Stimulated activated CD8-positive, alpha-beta memory T cell treated with anti-CD3 and anti-CD28 coated beads, Interleukin-15, amount 100 ng/mL, for 48 hours (primary cell): Measurements from ENCODE around the gene TMEM151B.
"Not testable (repeated sequence)": the region's sequence is repeated elsewhere in the genome, so short reads cannot be mapped to it uniquely, and the experiment has no call there.

Source experiments
- DNase-seq, 2 donors: peaks; one replicate each; pipeline ENCODE4 v3.0.0-alpha.2; 2020; ENCODE audit warnings: low read depth in 2 of 2

Gene TMEM151B

DNA sequence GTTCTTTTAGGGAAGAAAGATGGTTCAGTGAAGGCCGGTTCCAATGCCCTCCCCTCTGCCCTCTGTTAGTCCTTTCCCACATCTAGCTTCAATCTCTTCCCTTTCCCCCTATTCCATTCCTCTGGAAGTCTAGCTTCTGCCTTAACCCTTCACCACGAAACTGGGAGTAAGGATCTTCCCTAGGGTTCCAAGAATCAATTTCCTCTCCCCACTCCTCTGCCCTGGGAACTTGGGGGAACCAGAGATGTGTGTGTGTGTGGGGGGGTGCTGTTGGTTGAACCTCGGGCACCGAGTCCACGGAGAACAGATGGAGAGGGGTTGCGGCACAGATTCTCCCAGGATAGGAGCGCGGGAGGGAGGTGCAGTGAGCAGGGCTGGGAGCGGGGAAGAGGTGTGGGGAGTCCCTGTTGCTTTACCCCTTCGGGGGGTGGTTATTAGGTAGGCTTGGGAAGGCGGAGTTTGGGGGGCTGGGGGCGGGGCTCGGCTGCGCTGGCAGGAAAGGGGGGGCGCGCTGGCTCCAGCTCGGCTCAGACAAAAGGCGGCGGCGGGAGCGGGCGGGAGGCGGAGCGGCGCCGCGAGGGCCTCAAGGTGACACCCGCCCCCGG, at the start of gene TMEM151B:
Gene TMEM151B, plus strand, starts transcription at position 530 of the 605 bp plus-strand sequence. CDS start 293 bp downstream, outside the sequence.
- DNase-seq, result no peak

DNA sequence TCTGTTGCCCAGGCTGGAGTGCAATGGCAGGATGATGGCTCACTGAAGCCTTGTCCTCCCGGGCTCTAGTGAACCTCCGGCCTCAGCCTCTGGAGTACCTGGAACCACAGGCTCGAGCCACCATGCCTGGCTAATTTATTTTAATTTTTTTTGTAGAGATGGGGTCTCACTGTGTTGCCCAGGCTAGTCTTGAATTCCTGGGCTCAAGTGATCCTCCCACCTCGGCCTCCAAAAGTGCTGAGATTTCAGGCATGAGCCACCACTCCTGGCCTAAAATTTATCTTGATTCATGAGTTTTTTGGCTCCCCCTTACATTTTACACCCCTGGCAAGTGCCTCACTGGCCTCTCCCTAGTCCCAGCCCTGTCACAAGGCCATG, 49.3 kb upstream of the TMEM151B start:
- DNase-seq, result no peak

DNA sequence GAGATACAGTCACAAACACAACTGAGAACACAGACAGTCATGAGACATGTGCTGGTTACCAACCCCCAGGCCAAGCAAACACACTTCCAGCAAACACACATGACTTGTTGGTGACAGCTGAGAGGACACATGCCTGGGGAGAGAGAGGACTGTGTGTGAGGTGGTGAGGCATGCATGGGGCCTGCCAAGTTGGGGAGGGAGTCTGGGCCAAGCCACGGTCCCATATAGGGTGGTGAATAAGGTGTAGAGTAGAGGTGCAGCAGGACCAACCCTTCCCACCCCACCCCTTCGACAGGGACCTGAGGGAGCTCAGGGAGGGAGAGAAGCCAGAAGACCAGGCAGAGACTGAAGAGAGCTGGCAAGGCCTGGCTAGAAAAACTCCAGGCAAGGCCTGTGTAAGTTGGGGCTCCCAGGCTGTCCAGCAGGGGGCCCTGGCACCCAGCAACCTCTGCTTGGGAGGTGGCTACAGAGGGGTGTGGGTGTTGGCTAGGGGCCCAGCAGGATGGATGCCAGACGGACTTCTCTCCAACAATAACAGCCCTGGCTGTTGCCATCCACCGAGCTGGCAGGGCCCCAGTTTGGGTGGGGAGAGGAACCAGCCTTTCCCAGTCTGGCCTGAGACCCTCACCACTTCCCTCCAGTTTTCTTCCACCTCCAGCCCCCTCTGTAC, 48.8 kb upstream of the TMEM151B start:
- peak; percentile 64 to 68 for DNase-seq

DNA sequence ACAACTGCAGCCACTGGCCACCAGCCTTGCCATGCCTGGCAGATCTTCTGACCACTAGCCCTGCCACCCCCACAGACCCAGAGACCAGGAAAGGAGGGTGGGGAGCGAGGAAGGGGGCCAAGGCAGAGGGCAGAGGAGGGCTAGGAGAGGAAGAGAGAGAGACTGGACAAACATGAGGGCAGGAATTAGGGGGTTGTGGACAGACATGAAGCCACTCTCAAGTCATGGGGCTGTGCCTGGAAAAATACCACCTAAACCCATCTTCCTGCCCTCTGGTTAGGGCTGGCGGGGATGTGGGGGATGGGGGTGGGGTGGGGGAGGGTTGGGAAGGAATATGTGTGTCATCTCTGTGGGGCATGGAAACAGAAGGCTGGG, 48.3 kb upstream of the TMEM151B start:
- no peak for DNase-seq

DNA sequence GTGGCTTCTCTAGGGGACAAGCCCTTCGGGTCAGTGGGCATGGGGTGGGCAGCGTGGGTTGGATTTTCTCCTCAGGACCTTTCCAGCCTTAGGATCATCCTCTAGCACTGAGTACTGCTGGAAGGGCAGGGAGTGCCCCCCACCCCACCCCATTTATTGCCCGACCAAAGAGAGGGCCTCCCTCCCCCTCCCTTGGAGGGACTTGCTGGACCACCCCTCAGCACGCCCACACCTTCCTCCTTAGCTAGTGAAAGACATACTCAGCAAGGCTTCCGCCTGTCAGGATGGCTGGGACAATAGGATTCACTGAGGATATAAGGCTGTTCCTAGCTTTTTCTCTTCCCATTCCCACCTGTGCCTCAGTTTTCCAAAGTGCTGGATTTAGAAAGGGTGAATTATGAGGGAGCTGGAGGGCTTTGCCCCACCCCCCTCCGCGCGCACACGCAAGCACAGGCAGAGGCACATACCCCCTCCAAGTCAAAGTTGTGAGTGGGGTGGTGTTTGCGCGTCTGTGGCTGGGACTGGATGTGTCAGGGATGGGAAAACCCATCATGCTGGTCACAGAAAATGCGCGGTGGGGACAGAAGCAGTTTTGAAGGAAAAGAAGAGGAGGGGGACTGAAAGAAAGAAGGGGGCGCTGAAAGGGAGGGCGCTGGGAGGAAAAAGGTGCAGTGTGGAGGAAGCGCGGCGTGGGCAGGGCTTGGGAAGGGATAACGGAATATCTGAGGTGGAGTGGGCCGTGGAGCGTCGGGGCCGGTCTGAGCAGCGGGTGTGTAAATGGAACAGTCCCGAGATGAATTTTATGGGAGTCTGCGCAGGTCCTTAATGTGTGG, 47.5 kb upstream of the TMEM151B start:
- no peak for DNase-seq

DNA sequence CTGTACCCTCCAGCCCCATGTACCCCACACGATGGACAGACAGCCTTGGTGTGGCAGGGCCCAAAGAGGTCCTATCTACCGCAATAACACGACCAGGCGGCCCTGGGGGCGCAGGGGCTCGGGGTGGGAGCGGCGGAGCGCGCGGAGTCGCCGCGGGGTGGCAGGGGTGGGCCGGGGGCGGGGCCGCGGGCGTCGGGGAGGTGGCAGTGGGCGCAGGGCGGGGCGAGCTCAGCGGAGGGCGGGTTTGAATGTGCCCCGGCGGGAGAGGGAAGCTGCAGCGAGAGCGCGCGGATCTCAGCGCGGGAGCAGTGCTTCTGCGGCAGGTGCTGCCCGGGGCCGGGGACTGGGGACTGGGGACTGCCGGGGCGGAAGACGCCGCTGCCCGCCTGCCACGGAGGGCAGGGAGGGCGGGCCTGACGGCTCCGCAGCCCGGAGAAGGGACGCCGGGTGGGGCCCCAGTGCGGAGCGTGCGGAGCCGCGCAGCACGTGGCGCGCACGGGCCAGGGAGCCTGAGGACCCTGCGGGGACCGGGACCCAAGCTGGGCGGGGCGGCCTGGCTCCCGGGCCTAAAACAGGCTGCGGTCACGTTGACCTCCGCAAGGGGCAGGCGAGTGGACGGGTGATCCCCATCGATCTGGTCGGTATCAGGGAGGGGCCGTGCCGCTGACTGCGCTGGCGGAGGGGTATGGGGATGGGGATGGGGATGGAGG, 46.8 kb upstream of the TMEM151B start, which contains the start of gene SLC29A1:
Gene SLC29A1, plus strand, starts transcription at position 277 of the 710 bp plus-strand sequence. CDS start 3,719 bp downstream, outside the sequence.
- peak; percentile 73 to 78 for DNase-seq

DNA sequence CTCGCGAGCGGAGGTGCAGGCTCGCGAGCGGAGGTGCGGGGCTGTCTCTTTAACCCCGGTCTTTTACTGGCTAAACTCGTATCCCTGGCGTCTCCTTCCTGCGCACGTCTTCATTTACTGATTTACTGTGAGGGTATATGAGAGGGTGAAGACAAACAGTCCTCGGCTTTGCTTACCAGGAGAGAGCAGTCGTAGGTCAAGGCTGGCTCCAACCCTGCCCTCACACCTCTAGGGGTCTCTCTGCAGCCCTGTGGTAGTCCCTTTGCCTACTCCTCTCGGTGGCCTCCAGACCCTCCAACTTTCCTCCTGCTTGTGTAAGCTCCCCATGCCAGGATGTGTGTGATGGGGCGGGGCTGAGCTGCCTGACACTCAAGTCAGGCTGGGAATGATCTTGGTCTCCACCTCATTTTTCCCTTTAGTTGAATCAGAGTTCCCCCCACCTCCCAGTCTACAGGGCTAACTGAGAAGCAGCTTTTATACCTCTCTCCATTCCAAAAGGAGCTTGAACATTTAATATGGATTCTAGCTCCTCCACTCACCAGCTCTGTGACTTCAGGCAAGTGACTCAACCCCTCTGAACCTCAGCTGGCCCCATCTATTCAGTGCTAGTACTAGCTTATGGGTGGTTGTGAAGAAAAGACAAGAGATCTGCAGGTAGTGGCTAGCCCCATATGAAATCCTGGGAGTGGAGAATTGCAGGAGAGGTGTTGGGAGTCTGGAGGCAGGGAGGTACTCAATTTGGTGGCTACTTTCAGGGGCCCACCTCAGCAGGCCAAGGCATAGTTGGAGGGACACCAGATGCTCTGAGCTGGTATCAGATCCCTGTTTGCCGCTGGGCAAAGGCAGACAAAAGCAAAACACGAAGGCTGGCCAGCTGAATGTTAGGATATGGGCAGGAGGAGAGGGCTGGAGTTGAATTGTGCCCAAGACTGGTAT, 46.0 kb upstream of the TMEM151B start:
- no peak for DNase-seq

DNA sequence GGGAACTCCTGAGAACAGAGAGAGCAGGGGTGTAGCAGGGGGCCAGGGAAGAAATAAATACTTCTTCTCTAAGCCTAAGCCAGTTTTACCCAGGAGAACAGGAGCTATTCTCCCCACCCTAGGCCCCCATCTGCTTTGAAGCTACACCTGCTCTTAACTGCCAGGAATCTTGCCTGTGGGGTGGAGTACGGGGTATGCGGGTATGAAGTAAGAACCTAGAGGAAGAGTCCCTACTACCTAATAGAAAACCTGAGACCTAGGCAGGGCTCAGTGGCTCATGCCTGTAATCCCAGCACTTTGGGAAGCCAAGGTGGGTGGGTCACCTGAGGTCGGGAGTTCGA, 45.3 kb upstream of the TMEM151B start:
- DNase-seq, result no peak

DNA sequence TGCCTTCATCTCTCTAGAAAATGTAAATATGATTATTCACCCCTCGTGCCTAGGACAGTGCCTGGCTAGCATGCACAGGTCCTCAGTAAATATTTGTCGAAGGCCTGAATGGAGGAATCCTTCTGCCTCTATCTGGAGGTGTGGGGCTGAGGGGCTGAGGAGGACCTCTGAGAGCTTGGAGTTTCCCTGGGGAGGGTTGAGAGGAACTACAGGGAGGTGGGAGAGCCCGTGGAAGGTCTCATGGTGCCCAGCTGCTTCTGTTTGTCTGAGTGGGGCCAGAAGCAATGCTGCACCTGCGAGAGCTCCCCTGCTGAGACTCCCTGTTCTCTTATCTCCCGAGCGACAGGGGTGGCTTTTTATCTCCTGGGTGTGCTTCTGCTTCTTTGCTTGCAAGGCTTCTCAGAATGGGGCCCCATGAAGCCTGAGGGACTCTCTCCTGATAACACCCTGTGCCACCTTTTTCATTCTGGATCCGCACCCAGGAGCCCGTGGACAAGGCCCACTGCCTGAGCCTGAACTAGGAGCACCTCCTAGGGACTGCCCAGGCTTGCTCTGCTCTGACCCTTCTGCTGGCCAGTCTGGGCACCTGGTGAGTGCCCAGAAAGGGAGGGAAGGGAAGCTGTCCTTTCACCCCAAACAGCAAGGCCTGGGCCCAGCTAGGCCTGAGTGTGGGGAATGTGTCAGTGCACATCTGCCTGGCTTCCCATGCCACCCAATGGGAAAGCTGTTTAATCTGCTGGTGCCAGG, 44.5 kb upstream of the TMEM151B start:
- DNase-seq, result no peak

DNA sequence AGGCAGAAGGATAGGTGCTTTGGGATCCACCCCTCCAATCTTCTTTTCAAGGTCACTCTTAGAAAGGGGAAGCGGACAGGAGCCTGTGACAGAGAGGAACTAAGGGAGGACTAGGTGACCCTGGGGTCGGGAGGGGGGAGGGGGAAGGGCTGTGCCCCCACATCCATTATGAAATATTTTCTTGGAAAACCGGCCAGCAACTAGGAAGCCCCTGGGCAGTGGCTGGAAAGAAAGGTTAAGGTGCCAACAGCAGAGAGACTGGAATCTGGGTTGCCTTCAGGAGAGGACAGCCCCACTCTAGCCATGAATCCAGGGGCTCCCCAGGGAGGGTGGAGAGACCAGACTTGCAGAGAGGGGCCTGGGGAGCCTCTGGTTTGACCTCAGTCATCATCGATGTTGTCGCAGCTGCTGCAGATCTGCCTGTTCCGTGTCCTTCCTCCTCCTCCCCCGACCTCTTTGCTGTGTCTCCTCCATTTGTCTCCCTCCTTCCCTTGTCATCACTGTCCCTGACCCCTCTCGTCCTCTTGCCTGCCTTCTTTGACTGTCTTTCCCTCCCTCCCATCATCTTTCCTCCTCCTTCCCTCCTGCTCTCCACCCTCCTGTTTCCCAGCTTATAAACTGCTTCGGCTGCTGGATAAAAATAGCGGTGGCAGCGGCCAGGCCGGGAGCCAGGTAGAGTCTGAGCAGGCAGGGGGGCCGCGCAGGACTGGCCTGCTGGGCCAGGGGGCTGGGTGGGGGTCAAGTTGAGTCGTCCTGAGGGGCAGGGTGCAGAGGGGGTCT, 43.7 kb upstream of the TMEM151B start:
- no peak for DNase-seq

DNA sequence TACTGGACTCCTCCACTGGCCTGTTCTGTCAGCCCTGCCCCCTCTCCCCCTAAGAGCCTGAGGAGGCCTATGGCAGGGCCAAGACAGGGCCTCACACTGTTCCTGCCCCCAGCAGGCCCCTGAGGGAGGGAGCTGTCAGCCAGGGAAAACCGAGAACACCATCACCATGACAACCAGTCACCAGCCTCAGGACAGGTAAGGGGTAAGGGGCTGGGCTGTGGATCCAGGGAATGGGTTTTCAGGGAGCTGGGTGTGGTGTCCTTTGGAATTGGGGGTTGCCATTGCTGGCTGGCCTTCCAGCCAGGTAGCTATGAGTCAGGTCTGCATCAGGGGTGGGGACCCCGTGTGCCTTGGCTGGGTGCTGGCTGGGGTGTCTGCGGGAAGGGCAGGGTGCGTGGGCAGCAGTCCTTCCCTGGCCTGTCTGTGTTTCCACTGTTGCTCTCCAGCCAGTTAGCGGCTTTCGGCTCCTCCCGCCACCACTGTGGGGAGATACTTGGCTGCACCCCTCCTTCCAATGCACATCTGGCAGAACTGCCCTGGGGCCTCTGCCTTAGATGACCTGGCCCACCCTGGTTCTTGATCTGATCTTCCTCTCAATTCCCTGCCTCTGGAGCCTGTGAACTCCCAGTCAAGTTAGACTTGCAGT, 43.0 kb upstream of the TMEM151B start:
- DNase-seq, result no peak

DNA sequence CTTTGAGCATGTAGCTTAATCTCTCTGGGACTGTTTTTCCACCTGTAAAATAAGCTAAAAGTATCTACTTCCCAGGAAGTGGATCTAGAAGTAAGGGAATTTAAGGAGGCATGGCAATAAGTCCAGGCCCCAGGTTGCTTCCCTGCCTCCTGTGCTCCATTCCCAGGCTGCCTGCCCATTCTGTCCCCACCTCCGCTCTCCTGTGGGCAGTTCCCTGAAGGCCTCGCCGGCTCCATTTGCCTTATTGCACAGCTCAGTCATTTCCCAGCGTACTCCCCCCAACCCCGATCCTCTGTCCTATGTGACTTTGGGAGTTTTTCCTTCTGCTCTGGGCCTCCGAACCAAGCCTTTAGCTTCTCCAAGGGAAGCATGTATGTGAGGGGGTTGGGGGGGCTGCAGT, 42.2 kb upstream of the TMEM151B start:
- no peak for DNase-seq

DNA sequence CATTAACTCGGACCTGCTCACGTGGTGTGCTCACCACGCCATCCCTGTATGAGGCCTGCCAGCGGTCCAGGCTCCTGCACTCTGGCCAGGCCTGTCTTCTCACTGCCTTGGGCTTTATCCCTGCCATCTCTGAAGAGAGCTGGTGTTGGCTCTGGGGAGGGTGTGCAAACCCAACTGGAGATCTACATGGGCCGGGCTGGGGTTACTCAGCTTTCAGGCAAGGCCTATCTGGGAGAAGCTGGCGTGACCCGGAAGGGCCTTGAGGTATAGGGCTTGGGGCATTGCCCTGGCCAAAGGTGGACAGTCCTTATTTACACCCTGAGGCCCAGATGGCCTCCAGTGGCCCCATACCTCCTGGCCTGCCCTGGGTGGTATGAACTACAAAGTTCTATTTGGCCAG, 41.8 kb upstream of the TMEM151B start:
- DNase-seq, result no peak

DNA sequence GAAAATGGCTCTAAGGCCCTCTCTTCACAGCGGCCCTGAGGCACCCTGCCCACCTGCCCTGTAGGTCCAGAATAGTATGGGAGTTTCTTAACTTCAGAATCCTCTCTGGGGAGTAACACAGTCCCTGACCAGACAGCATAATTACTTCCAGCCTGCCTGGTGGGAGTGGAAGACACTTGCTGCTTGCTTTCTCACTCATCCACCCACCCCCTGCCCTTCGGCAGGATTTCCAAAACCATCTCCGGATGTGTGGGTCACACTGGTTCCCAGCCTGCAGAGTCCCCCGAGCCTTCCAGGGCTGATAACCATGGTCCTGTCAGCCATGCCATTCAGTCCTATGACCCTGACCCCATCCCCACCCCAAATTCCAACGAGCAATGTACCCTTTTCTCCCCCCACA, 41.4 kb upstream of the TMEM151B start:
- DNase-seq, result no peak

DNA sequence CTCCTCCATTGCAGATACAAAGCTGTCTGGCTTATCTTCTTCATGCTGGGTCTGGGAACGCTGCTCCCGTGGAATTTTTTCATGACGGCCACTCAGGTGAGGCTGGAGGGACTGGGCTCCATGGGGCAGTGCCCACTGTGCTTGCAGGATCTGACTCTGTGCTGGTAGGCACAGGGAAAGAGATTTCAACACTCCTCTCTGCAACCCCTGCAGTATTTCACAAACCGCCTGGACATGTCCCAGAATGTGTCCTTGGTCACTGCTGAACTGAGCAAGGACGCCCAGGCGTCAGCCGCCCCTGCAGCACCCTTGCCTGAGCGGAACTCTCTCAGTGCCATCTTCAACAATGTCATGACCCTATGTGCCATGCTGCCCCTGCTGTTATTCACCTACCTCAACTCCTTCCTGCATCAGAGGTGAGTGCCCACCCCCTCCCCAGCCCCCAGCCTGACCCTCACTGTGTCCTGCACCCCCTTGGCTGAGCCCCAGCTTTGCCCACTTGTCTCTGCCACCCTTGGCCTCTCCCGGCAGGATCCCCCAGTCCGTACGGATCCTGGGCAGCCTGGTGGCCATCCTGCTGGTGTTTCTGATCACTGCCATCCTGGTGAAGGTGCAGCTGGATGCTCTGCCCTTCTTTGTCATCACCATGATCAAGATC, 40.7 kb upstream of the TMEM151B start:
- no peak for DNase-seq

DNA sequence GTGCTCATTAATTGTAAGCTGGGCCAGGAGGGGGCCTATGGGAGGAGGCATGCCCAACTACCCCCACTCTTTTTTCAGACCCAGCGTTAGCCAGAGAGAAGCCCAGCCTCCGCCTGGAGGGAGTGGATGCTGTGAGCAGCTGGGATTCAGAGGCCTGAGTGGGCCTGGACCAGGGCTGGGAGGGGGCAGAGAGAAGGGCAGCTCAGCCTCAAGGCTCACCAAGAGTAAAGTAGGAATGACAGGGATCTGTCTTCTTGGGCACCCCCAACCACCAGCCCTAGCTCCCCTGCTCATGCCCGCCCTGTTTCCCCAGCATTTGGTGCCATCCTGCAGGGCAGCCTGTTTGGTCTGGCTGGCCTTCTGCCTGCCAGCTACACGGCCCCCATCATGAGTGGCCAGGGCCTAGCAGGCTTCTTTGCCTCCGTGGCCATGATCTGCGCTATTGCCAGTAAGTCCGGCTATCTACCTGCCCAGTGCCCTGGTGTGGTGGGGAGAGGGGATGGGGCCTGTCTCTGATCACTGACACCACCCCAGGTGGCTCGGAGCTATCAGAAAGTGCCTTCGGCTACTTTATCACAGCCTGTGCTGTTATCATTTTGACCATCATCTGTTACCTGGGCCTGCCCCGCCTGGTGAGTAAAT, 40.1 kb upstream of the TMEM151B start:
- no peak for DNase-seq

DNA sequence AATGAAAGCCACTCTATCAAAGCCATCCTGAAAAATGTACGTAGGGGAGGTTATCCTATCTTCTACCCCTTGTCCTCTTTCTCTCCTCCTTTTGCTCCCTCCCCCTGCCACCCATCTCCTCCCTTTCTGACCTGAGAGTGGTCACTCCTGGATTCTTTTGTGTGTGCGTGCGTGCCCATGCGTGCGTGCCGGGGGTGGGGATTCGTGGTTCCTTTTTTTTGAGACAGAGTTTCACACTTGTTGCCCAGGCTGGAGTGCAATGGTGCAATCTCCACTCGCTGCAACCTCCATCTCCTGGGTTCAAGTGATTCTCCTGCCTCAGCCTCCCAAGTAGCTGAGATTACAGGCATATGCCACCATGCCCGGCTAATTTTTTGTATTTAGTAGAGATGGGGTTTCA, 38.8 kb upstream of the TMEM151B start:
- DNase-seq, result not testable (repeated sequence)
